Chondrocyte (in vitro differentiated cells): ENCODE measurements around the gene SIX3. TPM values are rescaled to one million over a fixed set of nuclear protein-coding genes. Genes with fewer than 3 reads are reported as not detected.

Experiments used
- DNase-seq: peaks from one replicate; pipeline ENCODE4 v3.0.0; 2021; ENCODE audit warnings: mixed read lengths, low spot score
- H3K27ac Mint-ChIP-seq: one replicate; pipeline ENCODE4 v1.8.0; 2021; ENCODE audit warnings: mild to moderate bottlenecking, moderate library complexity, mixed read lengths; ENCODE audit not compliant: unreplicated experiment
- H3K27me3 Mint-ChIP-seq: 2 replicates; pipeline ENCODE4 v1.8.0; 2021; ENCODE audit warnings: low read depth, mixed read lengths
- H3K36me3 Mint-ChIP-seq: 2 replicates; pipeline ENCODE4 v1.8.0; 2021; ENCODE audit warnings: low read depth, mixed read lengths
- H3K4me1 Mint-ChIP-seq: 2 replicates; pipeline ENCODE4 v1.8.0; 2021; ENCODE audit warnings: low read depth, mild to moderate bottlenecking, mixed read lengths
- H3K4me3 Mint-ChIP-seq: one replicate; pipeline ENCODE4 v1.8.0; 2021; ENCODE audit warnings: mild to moderate bottlenecking, moderate library complexity, mixed read lengths; ENCODE audit not compliant: unreplicated experiment
- H3K9me3 Mint-ChIP-seq: 2 replicates; pipeline ENCODE4 v1.8.0; 2021; ENCODE audit warnings: low read depth, mixed read lengths
- total RNA-seq: library from RNA; stranded (reverse); gene quantifications from 3 replicates; pipeline ENCODE4 v1.2.1, GENCODE V29; 2021
- TF ChIP-seq, protein P1 (sequence below): fragments of 200-600 bp; sonication (generic); IDR thresholded peaks from 2 replicates; pipeline ENCODE4 v1.5.0; 2021; ENCODE audit warnings: antibody characterized with exemption, mild to moderate bottlenecking, moderate library complexity

SIX3 gene
- total RNA-seq, 1 donor from 2014 or later: not detected

DNA sequence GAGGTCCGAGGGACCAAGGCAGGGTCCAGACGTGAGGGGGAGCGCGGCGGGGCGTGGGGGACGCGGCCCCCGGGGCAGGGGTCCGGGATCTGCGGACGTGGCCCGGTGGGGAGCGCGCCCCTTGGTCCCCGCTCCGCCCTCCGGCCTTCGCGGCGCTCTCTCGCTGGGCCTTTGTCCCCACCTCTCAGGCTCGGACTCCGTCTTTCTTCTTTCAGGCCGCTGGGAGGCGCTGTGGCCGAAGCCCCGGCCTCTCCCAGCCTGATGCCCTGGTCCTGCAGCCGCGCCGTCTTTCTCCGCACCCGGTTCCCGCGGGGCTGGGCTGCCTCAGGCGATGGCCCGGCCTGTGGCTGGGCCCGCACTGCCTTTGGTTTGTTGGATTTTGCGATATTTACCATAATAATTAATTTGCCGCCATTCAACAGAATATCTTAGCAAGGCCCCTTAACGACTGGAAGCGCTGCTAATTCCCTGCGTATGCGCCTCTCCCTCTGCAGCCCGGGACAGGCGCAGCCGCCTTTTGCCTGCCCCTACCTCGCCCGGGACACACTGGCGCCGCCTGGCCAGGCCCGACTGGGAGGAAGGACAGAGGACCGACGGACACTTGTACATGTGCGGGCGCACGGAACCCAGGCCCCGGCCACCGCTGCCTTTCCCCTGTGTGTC, 10.8 kb downstream of the SIX3 start:
- no peak for DNase-seq
- TF ChIP-seq, protein P1, sequence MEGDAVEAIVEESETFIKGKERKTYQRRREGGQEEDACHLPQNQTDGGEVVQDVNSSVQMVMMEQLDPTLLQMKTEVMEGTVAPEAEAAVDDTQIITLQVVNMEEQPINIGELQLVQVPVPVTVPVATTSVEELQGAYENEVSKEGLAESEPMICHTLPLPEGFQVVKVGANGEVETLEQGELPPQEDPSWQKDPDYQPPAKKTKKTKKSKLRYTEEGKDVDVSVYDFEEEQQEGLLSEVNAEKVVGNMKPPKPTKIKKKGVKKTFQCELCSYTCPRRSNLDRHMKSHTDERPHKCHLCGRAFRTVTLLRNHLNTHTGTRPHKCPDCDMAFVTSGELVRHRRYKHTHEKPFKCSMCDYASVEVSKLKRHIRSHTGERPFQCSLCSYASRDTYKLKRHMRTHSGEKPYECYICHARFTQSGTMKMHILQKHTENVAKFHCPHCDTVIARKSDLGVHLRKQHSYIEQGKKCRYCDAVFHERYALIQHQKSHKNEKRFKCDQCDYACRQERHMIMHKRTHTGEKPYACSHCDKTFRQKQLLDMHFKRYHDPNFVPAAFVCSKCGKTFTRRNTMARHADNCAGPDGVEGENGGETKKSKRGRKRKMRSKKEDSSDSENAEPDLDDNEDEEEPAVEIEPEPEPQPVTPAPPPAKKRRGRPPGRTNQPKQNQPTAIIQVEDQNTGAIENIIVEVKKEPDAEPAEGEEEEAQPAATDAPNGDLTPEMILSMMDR: peak; percentile 99
- Mint-ChIP-seq H3K27me3 (peaks cover 55% of the 10 kb centered on the region), H3K27ac (no peak overlapping the region), H3K4me3 (peak overlapping the region; percentile 71), H3K9me3 (no peaks in the 10 kb centered on the region), H3K4me1 (peaks cover 25% of the 10 kb centered on the region), H3K36me3 (no peaks in the 10 kb centered on the region)

DNA sequence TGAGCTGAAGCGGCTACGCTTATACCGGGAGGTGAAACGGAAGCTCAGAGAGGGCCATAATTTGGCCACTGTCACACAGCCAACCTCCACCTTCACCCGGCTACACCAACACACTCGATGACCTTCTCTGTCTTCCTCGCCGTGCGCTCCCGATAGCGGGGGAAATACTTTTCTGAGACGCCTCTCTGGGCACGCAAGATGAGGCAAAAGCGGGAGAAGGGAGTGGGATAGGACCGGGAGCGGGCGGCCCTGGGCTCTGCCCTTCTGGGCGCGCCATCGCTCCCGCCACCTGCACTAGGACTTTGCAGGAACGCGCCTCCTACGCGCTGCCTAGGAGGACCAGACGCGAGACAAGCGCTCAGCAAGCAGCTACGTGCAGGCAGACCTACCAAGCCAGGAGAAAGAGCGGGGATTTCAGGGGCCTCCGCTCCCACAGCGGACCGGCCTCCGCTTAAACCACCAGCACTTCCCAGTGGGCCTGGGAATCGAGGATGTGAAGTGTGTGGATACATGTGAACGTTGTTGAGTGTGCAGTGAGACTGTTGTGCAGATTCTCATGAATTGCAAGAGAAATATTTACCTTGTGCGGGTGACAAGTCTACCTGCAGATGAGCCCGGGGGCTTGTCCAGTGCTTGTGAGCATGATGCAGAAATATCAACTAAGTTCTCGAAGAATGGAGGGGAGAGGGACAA, 11.4 kb downstream of the SIX3 start:
- no peaks in the 10 kb centered on the region for H3K36me3 Mint-ChIP-seq
- no peak for DNase-seq
- H3K9me3 Mint-ChIP-seq: no peaks in the 10 kb centered on the region
- H3K4me3 Mint-ChIP-seq: peak overlapping the region; percentile 71
- TF ChIP-seq, protein P1: no peak
- no peak overlapping the region for H3K27ac Mint-ChIP-seq
- peaks cover 25% of the 10 kb centered on the region for H3K4me1 Mint-ChIP-seq
- H3K27me3 Mint-ChIP-seq: peaks cover 51% of the 10 kb centered on the region

DNA sequence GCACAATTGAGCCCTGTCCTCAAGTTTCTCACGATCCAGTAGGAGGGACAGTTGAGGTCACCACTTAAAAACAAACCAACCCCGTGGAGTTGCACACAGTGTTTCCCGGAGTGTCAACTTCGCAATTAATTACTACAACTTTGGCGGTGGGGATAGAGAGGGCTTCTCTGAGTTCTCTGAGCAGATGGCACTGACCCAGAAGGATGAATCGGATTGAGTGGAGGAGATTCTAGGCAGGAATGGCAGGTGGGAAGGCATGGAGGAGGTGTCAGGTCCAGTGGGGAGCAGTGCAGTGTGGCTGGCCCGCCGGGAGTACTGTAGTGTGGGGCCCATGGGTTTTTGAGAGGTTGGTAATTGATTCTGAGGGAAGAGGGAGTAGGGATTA, 12.0 kb downstream of the SIX3 start:
- no peak overlapping the region for H3K4me3 Mint-ChIP-seq
- no peaks in the 10 kb centered on the region for H3K36me3 Mint-ChIP-seq

DNA sequence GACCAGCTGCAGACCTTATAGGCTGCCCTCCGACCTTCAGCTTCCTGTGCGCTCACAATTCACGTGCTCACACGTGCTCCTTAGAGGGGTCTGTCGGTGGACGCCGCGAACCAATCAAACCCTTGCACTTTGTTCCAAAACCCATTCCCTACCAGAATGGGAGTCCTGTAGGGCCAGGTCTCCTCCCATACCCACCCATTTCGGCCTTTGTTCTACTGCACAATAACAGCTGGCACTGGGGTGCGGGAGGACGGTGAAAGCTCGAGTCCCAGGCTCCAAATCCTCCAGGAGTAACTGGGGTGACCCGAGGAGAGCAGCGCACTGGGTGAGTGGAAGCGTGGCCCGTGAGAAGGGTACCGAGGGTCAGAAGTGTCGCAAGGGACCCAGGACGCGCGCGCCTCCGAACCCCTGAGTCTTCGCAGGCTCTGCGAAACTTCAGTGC, 13.0 kb downstream of the SIX3 start:
- TF ChIP-seq, protein P1: no peak
- Mint-ChIP-seq H3K9me3 (no peaks in the 10 kb centered on the region), H3K36me3 (no peaks in the 10 kb centered on the region), H3K27ac (no peak overlapping the region), H3K4me1 (peaks cover 32% of the 10 kb centered on the region), H3K27me3 (peaks cover 44% of the 10 kb centered on the region), H3K4me3 (peak overlapping the region; percentile 73)
- no peak for DNase-seq

More for the DNA sequence above, 12.0 kb downstream of the SIX3 start:
- TF ChIP-seq, protein P1: no peak
- Mint-ChIP-seq H3K9me3 (no peaks in the 10 kb centered on the region), H3K27ac (no peak overlapping the region), H3K4me1 (peaks cover 25% of the 10 kb centered on the region), H3K27me3 (peaks cover 47% of the 10 kb centered on the region)
- no peak for DNase-seq

DNA sequence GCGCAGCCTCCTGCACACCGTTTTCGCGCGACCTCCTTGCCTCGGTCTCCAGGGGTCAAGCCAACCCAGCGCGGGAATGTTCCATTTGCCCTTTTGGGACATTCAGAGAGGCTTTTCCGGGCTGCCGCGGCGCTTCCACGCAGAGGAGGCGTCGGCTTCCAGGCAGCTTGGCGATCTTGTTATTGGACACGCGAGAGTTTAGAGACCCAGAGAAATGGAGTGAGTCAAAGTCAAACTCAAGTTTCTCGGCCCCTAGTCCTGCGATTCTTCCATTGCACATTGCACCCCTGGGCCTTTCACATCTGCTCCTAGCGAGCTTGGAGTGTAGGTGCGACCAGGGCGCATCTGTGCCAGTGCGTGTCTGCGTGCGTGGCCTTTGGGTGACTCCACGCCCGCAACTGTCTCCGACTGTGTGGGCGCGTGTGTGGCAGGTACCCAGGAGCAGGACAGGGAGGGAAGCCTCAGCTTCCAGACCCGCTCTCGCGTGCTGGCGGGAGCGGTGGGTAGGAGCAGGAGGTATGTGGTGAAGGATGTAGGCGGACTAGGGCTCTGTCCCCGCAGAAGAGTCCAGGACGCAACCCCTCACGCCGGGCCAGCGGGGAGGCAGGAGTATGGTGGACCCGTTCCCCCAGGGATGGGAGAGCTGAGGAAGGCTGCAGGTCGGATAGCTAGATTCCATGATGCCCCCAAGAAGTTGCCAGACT, 13.5 kb downstream of the SIX3 start:
- Mint-ChIP-seq H3K9me3 (no peaks in the 10 kb centered on the region), H3K4me3 (peak overlapping the region; percentile 73), H3K27me3 (peaks cover 44% of the 10 kb centered on the region), H3K4me1 (peaks cover 30% of the 10 kb centered on the region), H3K27ac (no peak overlapping the region), H3K36me3 (no peaks in the 10 kb centered on the region)
- TF ChIP-seq, protein P1: no peak
- DNase-seq: no peak
